AG09309 (cell line): Measurements from ENCODE around the gene MAN1A2.
A peak's percentile ranks its signal among the peaks of the same experiment; 100 is the strongest.
"Not testable (repeated sequence)": the region's sequence is repeated elsewhere in the genome, so short reads cannot be mapped to it uniquely, and the experiment has no call there.

Experiments used
- DNase-seq: peaks from one replicate; pipeline ENCODE4 v3.0.0-alpha.2; 2010; ENCODE audit warnings: low read depth
- H3K4me3 ChIP-seq: 2 replicates; pipeline ENCODE4 v1.5.1; 2011; ENCODE audit warnings: mild to moderate bottlenecking, low read depth, low read length, moderate library complexity; ENCODE audit not compliant: control insufficient read depth
- TF ChIP-seq, protein P1 (sequence below): IDR thresholded peaks from 2 replicates; pipeline ENCODE4 v1.5.1; 2011; ENCODE audit warnings: mild to moderate bottlenecking, low read depth, low read length, inconsistent platforms; ENCODE audit not compliant: insufficient read depth, control insufficient read depth; ENCODE audit errors: missing control alignments

The MAN1A2 gene

DNA sequence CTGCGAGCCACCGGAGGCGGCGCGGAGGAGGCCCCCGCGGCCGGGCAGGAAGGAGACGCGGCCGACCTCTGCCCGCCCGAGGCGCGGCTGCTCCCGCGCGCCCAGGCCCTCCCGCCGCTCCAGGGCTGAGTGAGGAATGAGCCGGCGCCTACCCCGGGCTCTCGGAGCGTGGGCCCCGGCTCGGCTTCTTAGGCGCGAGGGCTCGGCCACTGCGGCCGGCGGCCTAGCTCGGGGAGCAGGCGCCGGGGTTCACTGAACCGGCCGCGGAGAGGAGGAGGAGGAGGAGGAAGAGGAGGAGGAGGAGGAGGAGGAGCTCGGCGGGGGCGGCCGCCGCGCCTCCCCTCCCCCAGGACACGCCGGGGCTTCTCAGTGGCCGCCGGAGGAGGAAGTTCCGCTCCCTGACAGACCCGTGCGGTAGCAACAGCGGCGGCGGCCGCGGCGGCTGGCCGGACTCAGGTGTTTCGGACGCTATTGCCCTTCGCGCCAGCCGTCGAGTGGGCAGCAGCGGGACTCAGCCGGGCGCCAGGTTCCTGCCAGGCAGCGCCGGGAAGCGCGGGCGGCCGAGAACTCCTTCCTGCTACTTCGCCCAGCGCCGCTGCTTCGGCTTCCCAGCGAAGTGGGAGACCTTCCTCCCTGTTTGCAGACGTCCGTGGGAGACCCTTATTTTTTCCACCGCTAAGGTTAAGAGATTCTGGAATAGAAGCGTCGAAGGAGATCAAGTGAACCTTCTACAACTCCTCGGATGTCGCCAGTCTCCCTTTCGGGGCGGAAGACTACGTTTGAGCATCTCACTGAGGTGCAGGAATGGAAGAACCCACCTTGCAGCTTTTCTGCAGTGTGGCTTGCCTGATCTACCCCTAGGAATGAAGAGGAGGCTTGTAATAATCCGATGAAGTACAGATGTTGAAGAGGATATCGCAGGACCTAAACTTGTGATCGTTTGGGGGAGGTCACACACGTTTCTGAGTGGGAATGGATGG, at the start of gene MAN1A2:
TSS of gene MAN1A2 (plus strand) at position 404 of the 980 bp plus-strand sequence. CDS start 735 bp downstream, outside the sequence.
- TF ChIP-seq, protein P1, sequence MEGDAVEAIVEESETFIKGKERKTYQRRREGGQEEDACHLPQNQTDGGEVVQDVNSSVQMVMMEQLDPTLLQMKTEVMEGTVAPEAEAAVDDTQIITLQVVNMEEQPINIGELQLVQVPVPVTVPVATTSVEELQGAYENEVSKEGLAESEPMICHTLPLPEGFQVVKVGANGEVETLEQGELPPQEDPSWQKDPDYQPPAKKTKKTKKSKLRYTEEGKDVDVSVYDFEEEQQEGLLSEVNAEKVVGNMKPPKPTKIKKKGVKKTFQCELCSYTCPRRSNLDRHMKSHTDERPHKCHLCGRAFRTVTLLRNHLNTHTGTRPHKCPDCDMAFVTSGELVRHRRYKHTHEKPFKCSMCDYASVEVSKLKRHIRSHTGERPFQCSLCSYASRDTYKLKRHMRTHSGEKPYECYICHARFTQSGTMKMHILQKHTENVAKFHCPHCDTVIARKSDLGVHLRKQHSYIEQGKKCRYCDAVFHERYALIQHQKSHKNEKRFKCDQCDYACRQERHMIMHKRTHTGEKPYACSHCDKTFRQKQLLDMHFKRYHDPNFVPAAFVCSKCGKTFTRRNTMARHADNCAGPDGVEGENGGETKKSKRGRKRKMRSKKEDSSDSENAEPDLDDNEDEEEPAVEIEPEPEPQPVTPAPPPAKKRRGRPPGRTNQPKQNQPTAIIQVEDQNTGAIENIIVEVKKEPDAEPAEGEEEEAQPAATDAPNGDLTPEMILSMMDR: no peak
- DNase-seq: no peak
- peak within 1 kb of the TSS; percentile 79 for H3K4me3 ChIP-seq

- TF ChIP-seq, protein P1: no peak
- no peak overlapping the region for H3K4me3 ChIP-seq
- DNase-seq: no peak
Observed at GRCh38 chr1:117318011-117318410, 49.2 kb upstream of the MAN1A2 start.

DNA sequence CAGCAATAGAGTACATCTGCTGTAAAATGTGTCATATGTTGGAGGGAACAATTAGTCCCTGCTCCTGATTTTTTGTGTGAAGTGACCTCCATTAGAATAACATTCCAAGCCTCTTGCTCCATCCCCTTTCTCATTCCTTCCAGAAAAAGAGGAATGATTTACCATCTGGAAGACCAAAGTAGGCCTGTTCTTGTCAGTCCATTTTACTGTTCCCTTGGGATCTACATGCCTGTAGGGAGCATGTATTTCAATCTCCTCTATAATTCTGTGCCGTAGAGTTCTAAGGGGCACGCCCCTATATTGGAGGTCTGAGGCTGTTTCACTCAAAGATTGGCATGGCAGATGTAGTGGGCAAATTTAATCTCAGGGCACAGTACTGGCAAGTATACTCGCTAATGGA, 48.8 kb upstream of the MAN1A2 start:
- H3K4me3 ChIP-seq: no peak overlapping the region
- TF ChIP-seq, protein P1: no peak

DNA sequence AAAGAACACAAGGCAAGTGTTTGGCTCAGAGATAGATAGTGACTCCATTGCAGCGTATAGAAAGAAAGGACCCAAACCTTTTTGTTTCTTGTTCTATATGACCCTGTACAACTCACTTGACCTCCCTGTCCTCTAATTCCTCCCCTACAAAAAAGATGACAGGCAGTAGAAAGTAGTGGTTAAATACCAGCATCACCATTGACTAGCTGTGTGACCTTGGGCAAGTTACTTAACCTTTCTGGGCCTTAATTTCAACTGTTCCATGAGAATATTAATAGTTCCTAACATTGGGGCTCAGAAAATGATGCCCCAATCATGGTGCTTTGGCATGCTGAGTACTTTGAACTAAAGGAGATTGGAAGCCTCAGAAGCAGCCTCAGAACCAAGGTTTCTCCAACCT, 46.7 kb upstream of the MAN1A2 start:
- TF ChIP-seq, protein P1: no peak
- no peak overlapping the region for H3K4me3 ChIP-seq
- no peak for DNase-seq

More for the DNA sequence above, 48.8 kb upstream of the MAN1A2 start:
- DNase-seq: no peak

- TF ChIP-seq, protein P1: no peak
- H3K4me3 ChIP-seq: no peak overlapping the region
- no peak for DNase-seq
Observed at GRCh38 chr1:117321680-117322609, 45.3 kb upstream of the MAN1A2 start.

DNA sequence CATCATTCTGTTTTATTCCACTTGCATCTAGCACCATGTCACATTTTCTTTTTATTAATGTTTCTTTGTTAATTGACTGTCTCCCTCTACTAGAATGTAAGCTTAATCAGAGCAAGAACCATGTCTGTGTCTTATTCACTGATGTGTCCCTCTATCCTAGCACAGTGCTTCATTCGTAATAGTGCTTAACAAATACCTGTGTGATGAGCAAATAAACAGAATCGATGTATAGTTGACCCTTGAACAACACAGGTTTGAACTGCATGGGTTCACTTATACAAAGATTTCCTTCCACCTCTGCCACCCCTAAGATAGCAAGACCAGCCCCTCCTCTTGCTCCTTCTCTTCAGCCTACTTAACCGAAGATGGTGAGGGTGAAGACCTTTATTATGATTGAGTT, 42.9 kb upstream of the MAN1A2 start:
- TF ChIP-seq, protein P1: no peak
- no peak overlapping the region for H3K4me3 ChIP-seq
- no peak for DNase-seq

- DNase-seq, H3K4me3 ChIP-seq: not testable (repeated sequence)
Observed at GRCh38 chr1:117326035-117326434, 41.2 kb upstream of the MAN1A2 start.
